ENCODE data around the gene BLID.

Gene BLID

GRCh38 chr11:122150216-122151124 is 34.5 kb upstream of the BLID start:
- H3K4me3 Mint-ChIP-seq, result no peak overlapping the region
- H3K27ac Mint-ChIP-seq, result no peak overlapping the region
- H3K9me3 Mint-ChIP-seq, result no peaks in the 10 kb centered on the region
- H3K36me3 Mint-ChIP-seq (ENCODE audit: low read depth), result no peaks in the 10 kb centered on the region
- H3K4me1 Mint-ChIP-seq (ENCODE audit: low read depth), result no peaks in the 10 kb centered on the region
- H3K27me3 Mint-ChIP-seq (ENCODE audit: low read depth), result no peaks in the 10 kb centered on the region

- Mint-ChIP-seq H3K36me3 (ENCODE audit: low read depth) (no peaks in the 10 kb centered on the region), H3K27me3 (ENCODE audit: low read depth) (no peaks in the 10 kb centered on the region), H3K4me1 (ENCODE audit: low read depth) (no peaks in the 10 kb centered on the region), H3K27ac (no peak overlapping the region), H3K9me3 (no peaks in the 10 kb centered on the region), H3K4me3 (no peak overlapping the region)
Measured at GRCh38 chr11:122149202-122149601, 33.2 kb upstream of the BLID start.

DNA sequence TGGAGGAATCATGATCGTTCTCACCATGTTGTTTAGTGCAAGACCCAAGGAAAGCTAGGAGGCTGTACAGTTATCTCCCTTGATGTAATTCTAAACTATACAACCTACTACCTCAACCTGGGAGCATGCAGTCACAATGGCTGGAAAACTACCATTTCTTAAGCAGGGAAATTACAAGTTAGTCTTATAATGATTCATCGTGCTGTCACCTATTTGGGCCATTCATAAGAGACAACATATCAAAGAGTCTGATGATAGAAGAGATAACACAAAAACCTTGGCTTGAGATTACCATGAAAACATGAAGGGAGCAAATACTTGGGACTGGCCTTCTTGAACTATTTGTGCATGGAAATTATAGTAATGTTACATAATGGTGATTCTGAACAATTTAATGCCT is 30.5 kb upstream of the BLID start:
- no peaks in the 10 kb centered on the region for H3K27me3 Mint-ChIP-seq (ENCODE audit: low read depth)
- no peak overlapping the region for H3K27ac Mint-ChIP-seq
- H3K36me3 Mint-ChIP-seq (ENCODE audit: low read depth), result no peaks in the 10 kb centered on the region
- no peaks in the 10 kb centered on the region for H3K4me1 Mint-ChIP-seq (ENCODE audit: low read depth)
- no peak overlapping the region for H3K4me3 Mint-ChIP-seq
- H3K9me3 Mint-ChIP-seq, result no peaks in the 10 kb centered on the region

DNA sequence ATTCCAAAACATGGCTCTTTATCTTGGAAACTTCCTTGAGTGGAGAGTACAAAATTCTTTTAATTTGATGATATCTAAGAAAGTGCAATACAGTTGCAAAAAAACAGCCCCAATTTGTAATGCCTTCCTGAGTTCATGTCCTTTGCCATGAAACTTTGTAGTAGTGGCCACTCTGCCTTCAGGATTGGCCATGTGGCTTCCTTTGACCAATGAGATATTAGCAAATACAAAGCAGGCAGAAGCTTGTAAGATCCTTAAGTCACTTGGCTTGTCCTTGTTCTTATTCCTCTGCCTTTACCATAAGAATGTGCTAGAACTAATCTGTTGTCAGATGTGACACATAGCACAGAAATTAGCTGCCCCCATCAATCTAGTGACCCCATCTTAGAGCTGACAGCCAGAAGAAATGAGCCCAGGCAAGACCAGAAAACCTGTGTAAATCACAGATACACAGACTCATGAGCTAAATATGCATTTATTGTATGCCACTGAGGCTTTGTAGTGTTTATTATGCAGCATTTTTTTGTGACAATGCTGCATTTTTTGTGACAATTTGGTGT is 29.8 kb upstream of the BLID start:
- Mint-ChIP-seq H3K27me3 (ENCODE audit: low read depth) (no peaks in the 10 kb centered on the region), H3K36me3 (ENCODE audit: low read depth) (no peaks in the 10 kb centered on the region), H3K4me3 (no peak overlapping the region), H3K9me3 (no peaks in the 10 kb centered on the region), H3K4me1 (ENCODE audit: low read depth) (no peaks in the 10 kb centered on the region), H3K27ac (no peak overlapping the region)

GRCh38 chr11:122144752-122145151 is 28.7 kb upstream of the BLID start:
- Mint-ChIP-seq H3K36me3 (ENCODE audit: low read depth) (no peaks in the 10 kb centered on the region), H3K27me3 (ENCODE audit: low read depth) (no peaks in the 10 kb centered on the region), H3K27ac (no peak overlapping the region), H3K4me1 (ENCODE audit: low read depth) (no peaks in the 10 kb centered on the region), H3K9me3 (no peaks in the 10 kb centered on the region), H3K4me3 (no peak overlapping the region)

DNA sequence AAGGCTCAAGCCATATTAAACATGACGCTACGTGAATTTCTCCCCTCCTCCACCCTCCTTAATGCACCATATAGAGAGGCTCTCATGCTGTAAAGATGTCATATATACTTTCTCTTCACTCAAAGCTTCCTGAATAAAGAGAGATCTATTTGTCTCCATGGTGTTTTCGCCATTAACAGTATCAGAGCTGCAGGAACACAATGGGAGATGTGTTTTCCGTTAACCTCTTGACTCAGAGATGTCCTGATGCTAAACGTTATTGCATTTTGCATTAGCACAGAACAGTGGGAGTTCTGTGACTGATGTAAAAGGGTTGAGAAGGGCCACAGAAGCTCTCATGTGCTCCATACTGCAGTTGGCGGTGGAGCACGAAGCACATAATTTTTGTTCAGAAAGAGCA is 25.7 kb upstream of the BLID start:
- no peak overlapping the region for H3K4me3 Mint-ChIP-seq
- H3K27me3 Mint-ChIP-seq (ENCODE audit: low read depth), result no peaks in the 10 kb centered on the region
- H3K4me1 Mint-ChIP-seq (ENCODE audit: low read depth), result no peaks in the 10 kb centered on the region
- H3K9me3 Mint-ChIP-seq, result no peaks in the 10 kb centered on the region
- H3K27ac Mint-ChIP-seq, result no peak overlapping the region
- H3K36me3 Mint-ChIP-seq (ENCODE audit: low read depth), result no peaks in the 10 kb centered on the region

DNA sequence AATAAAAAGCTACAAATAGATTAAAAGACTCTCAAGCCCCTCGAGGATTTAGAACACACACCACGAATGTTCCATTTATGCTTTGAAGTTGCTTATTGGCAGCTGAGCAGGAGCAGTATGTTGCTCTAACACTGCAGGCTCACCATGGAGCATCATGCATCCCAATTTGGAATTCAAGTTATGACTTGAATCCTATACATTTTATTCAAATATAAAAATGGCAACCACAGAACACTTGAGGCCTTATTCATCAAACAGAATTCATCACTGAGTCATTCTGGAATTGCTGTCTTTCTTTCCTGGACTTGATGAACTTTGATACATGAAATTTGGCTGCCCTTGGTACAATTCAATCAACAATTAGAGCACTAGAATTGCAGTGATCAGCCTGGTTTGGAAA is 24.5 kb upstream of the BLID start:
- Mint-ChIP-seq H3K27me3 (ENCODE audit: low read depth) (no peaks in the 10 kb centered on the region), H3K27ac (no peak overlapping the region), H3K9me3 (no peaks in the 10 kb centered on the region), H3K36me3 (ENCODE audit: low read depth) (no peaks in the 10 kb centered on the region), H3K4me1 (ENCODE audit: low read depth) (no peaks in the 10 kb centered on the region), H3K4me3 (no peak overlapping the region)

- Mint-ChIP-seq H3K27me3 (ENCODE audit: low read depth) (no peaks in the 10 kb centered on the region), H3K4me3 (no peak overlapping the region), H3K27ac (no peak overlapping the region), H3K9me3 (no peaks in the 10 kb centered on the region), H3K4me1 (ENCODE audit: low read depth) (no peaks in the 10 kb centered on the region), H3K36me3 (ENCODE audit: low read depth) (no peaks in the 10 kb centered on the region)
Measured at GRCh38 chr11:122139595-122139866, 23.5 kb upstream of the BLID start.

- Mint-ChIP-seq H3K27me3 (ENCODE audit: low read depth) (no peaks in the 10 kb centered on the region), H3K36me3 (ENCODE audit: low read depth) (no peaks in the 10 kb centered on the region), H3K27ac (no peak overlapping the region), H3K4me1 (ENCODE audit: low read depth) (no peaks in the 10 kb centered on the region), H3K9me3 (no peaks in the 10 kb centered on the region), H3K4me3 (no peak overlapping the region)
Measured at GRCh38 chr11:122138744-122139594, 23.0 kb upstream of the BLID start.

GRCh38 chr11:122137078-122137793 is 21.2 kb upstream of the BLID start:
- Mint-ChIP-seq H3K4me1 (ENCODE audit: low read depth) (no peaks in the 10 kb centered on the region), H3K27ac (no peak overlapping the region), H3K27me3 (ENCODE audit: low read depth) (no peaks in the 10 kb centered on the region), H3K4me3 (no peak overlapping the region), H3K36me3 (ENCODE audit: low read depth) (no peaks in the 10 kb centered on the region), H3K9me3 (no peaks in the 10 kb centered on the region)

DNA sequence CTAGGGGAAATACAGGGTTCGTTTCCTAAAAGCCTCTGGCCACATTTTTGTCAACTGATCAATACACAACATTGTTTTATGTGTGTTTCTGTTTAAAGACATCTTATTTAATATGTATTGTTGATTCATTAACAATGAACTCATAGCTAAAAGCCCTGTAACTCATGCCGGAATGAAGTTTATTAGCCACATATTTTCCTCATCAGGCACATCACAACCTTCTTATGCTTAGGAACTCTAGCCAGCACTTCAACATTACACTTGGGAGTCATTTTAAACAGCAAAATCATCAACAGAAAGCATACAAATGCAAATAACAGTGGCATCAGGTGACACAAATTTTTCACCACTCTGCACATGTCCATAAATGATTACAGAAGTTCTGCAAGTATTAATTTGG is 15.1 kb upstream of the BLID start:
- Mint-ChIP-seq H3K36me3 (ENCODE audit: low read depth) (no peaks in the 10 kb centered on the region), H3K4me3 (no peak overlapping the region), H3K4me1 (ENCODE audit: low read depth) (no peaks in the 10 kb centered on the region), H3K27me3 (ENCODE audit: low read depth) (no peaks in the 10 kb centered on the region), H3K9me3 (no peaks in the 10 kb centered on the region), H3K27ac (no peak overlapping the region)

DNA sequence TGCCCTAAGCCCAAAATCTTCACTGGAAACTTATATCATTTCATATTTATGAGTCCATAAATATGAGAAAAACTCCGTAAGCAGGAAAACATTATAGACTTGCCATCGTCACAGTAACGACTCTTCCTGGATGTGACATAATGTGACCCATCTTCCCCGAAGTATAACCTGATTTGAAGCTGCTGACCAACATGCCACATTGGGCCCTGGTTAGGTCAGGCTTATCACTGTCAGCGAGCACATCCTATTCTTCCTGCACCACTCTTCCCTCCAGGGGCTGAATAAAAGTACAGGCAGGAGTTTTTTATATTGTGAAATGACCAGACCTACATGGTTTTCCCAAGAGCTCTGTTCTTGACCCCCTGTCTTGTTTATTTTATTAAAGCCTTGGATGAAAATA is 12.1 kb upstream of the BLID start:
- Mint-ChIP-seq H3K27me3 (ENCODE audit: low read depth) (no peaks in the 10 kb centered on the region), H3K36me3 (ENCODE audit: low read depth) (no peaks in the 10 kb centered on the region), H3K27ac (no peak overlapping the region), H3K9me3 (no peaks in the 10 kb centered on the region), H3K4me3 (no peak overlapping the region), H3K4me1 (ENCODE audit: low read depth) (no peaks in the 10 kb centered on the region)

DNA sequence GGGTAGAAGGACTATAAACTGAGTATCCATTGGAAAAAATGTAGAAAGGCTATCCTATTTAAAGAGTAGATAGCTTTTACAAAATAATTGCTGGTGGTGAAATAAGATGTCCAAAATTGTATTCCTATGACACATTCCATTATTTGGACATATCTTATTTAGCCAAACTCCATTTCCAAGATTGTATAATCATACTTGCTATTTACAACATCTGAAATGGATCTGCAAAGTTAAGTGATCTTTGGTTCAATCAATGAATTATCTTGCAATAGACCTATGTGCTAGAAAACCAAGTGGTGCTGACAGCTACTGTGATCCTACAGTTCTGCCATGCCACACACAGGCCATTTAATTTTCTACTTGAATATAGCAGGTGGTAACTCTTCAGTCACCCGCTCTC is 11.0 kb upstream of the BLID start:
- Mint-ChIP-seq H3K27me3 (ENCODE audit: low read depth) (no peaks in the 10 kb centered on the region), H3K4me1 (ENCODE audit: low read depth) (no peaks in the 10 kb centered on the region), H3K36me3 (ENCODE audit: low read depth) (no peaks in the 10 kb centered on the region), H3K9me3 (no peaks in the 10 kb centered on the region), H3K27ac (no peak overlapping the region), H3K4me3 (no peak overlapping the region)

- Mint-ChIP-seq H3K4me3 (no peak overlapping the region), H3K27ac (no peak overlapping the region), H3K9me3 (no peaks in the 10 kb centered on the region), H3K36me3 (ENCODE audit: low read depth) (no peaks in the 10 kb centered on the region), H3K27me3 (ENCODE audit: low read depth) (no peaks in the 10 kb centered on the region), H3K4me1 (ENCODE audit: low read depth) (no peaks in the 10 kb centered on the region)
Measured at GRCh38 chr11:122126024-122126688, 10.1 kb upstream of the BLID start.

Data from T-helper 1 cell treated with Interleukin-12 subunit alpha and Interleukin-12 subunit beta and Interleukin-4 antibody, amounts not matched to agents 30 μg/mL and 1 μg/mL, for 36 hours (primary cell).